GM12878 (cell line): ENCODE data around the gene PARS2. TPM values are rescaled to one million over a fixed set of nuclear protein-coding genes. Genes with fewer than 3 reads are reported as not detected.
A peak's percentile ranks its signal among the peaks of the same experiment; 100 is the strongest.

ENCODE experiments used
- BACH1 ChIP-seq: fragments of 450-650 bp; IDR thresholded peaks from 2 replicates; pipeline ENCODE4 v1.6.1; 2017; ENCODE audit warnings: mild to moderate bottlenecking, borderline replicate concordance
- GABPA ChIP-seq: IDR thresholded peaks from 2 replicates; pipeline ENCODE4 v1.6.1; 2014; ENCODE audit warnings: antibody characterized with exemption, low read depth, mild to moderate bottlenecking, inconsistent platforms
- JUNB ChIP-seq: IDR thresholded peaks from 2 replicates; pipeline ENCODE4 v1.6.1; 2016; ENCODE audit warnings: antibody characterized with exemption, mild to moderate bottlenecking
- KLF5 ChIP-seq: fragments of 450-650 bp; IDR thresholded peaks from 2 replicates; pipeline ENCODE4 v1.6.1; 2014; ENCODE audit warnings: mild to moderate bottlenecking; ENCODE audit not compliant: partially characterized antibody
- MYB ChIP-seq: fragments of 150-350 bp; IDR thresholded peaks from 2 replicates; pipeline ENCODE4 v1.6.1; 2014; ENCODE audit warnings: mild to moderate bottlenecking, low read depth, low read length, borderline replicate concordance
- NBN ChIP-seq: fragments of 450-650 bp; IDR thresholded peaks from 2 replicates; pipeline ENCODE4 v1.6.1; 2016
- NR2C1 ChIP-seq: fragments of 450-650 bp; IDR thresholded peaks from 2 replicates; pipeline ENCODE4 v1.6.1; 2017; ENCODE audit warnings: antibody characterized with exemption, mild to moderate bottlenecking, moderate library complexity
- PAX5 ChIP-seq: IDR thresholded peaks from 2 replicates; pipeline ENCODE4 v1.6.1; 2011; ENCODE audit warnings: low read depth, low read length, borderline replicate concordance
- POU2F2 ChIP-seq: IDR thresholded peaks from 3 replicates; pipeline ENCODE4 v1.6.1; 2011; ENCODE audit warnings: low read depth, mild to moderate bottlenecking, low read length, borderline replicate concordance
- TAF1 ChIP-seq: IDR thresholded peaks from 2 replicates; pipeline ENCODE4 v1.6.1; 2011; ENCODE audit warnings: mild to moderate bottlenecking, low read depth, low read length, borderline replicate concordance
- TARDBP ChIP-seq: IDR thresholded peaks from 2 replicates; pipeline ENCODE4 v1.6.1; 2016; ENCODE audit warnings: borderline replicate concordance
- YY1 ChIP-seq: IDR thresholded peaks from 2 replicates; pipeline ENCODE4 v1.6.1; 2011; ENCODE audit warnings: low read depth, mild to moderate bottlenecking, low read length
- ZNF274 ChIP-seq: IDR thresholded peaks from one replicate; pipeline ENCODE4 v1.8.0; 2011; ENCODE audit not compliant: insufficient read length, insufficient read depth
- ZNF384 ChIP-seq: IDR thresholded peaks from 2 replicates; pipeline ENCODE4 v1.6.1; 2012; ENCODE audit warnings: low read depth, mild to moderate bottlenecking, low read length, improper control_type of control experiment, borderline replicate concordance
- polyA plus RNA-seq, 11 experiments: library from polyadenylated mRNA; depleted of rRNA in 4 of 11; unstranded in 6 of 11; stranded (reverse) in 5 of 11; fragments of >200 nt; fragmentation: Nextera tagmentation in 4 of 11; fragmentation: Illumina TruSeq in 1 of 11; extraction: Ambion mirVana in 4 of 11; extraction: Trizol in 1 of 11; gene quantifications; 1 replicate in 1 of 11; 2 replicates in 10 of 11; pipeline versions ENCODE4 v1.2.1 to v1.2.3, GENCODE V29; 2011 to 2016; ENCODE audit warnings: inconsistent platforms in 2 of 11, missing spikeins in 2 of 11, low read depth in 1 of 11
- total RNA-seq, 4 experiments: library from RNA; depleted of rRNA in 3 of 4; stranded (reverse); fragments of >200 nt in 3 of 4; fragmentation: Illumina TruSeq in 1 of 4; extraction: Trizol in 1 of 4; gene quantifications; 2 replicates each; pipeline versions ENCODE4 v1.2.1 to v1.2.3, GENCODE V29; 2013 to 2021
- TF ChIP-seq, protein P1 (sequence below): fragments of 450-650 bp; IDR thresholded peaks from 2 replicates; pipeline ENCODE4 v1.6.1; 2017; ENCODE audit warnings: mild to moderate bottlenecking, low read depth, inconsistent platforms; ENCODE audit not compliant: poor library complexity, severe bottlenecking
- TF ChIP-seq, protein P2 (sequence below): IDR thresholded peaks from 2 replicates; pipeline ENCODE4 v1.6.1; 2012; ENCODE audit warnings: mild to moderate bottlenecking, low read depth, low read length
- TF ChIP-seq, protein P3 (sequence below): IDR thresholded peaks from 2 replicates; pipeline ENCODE4 v1.6.1; 2011; ENCODE audit warnings: low read depth, low read length, improper control_type of control experiment, borderline replicate concordance
- TF ChIP-seq, protein P4 (sequence below): fragments of 450-650 bp; IDR thresholded peaks from 2 replicates; pipeline ENCODE4 v1.6.1; 2017; ENCODE audit warnings: mild to moderate bottlenecking

Gene PARS2
- total and polyA plus RNA-seq, 10 of the 15 experiments (the other 5 are each of a cell fraction or from before 2014, with no cell fraction given) = 3.7 to 12.2 (median 5.9) TPM

DNA sequence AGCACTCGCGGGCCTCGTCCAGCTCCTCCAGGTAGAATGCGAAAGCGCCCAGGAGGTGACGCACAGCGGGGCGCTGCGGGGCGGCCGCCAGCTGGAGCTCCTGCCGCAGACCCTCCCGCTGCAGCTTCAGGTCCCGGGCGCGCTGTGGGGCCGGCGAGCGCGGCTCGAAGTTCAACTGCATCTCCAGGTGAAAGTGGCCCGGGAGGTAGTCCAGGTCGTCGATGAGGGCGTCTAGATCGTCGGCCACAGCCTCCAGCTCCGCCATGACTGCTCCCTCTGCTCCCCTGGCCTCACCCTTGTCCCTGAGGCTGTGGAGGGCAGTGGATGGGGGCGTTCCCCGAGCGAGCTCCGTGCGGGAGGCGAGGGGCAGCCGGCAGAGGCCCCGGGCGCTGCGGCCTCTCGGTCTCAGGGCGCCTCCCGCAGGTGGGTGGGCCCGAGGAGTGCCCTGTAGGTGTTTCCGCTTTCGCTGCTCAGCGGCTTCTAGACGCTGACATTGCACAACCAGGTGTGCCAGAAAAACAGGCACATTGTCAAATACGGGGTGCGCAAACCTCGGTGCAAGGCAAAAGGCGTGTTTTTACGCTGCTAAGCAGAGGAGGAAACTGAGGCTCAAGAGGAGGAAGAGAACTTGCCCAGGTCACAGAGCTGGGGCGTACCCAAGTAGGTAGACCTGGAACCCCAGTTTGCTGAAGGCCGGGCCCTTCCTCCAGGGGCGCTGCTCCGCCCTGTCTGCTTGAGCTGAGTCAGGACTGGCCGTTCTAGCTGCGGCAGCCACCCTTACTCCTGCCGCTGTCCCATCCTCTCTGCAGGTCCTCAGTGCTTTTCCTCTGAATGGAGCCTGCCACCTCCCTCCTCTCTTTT is 36.8 kb upstream of the PARS2 start, which contains the start of gene TTC22 (continued):
- TF ChIP-seq, protein P1, sequence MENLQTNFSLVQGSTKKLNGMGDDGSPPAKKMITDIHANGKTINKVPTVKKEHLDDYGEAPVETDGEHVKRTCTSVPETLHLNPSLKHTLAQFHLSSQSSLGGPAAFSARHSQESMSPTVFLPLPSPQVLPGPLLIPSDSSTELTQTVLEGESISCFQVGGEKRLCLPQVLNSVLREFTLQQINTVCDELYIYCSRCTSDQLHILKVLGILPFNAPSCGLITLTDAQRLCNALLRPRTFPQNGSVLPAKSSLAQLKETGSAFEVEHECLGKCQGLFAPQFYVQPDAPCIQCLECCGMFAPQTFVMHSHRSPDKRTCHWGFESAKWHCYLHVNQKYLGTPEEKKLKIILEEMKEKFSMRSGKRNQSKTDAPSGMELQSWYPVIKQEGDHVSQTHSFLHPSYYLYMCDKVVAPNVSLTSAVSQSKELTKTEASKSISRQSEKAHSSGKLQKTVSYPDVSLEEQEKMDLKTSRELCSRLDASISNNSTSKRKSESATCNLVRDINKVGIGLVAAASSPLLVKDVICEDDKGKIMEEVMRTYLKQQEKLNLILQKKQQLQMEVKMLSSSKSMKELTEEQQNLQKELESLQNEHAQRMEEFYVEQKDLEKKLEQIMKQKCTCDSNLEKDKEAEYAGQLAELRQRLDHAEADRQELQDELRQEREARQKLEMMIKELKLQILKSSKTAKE = peak; percentile 38
- TF ChIP-seq, protein P2, sequence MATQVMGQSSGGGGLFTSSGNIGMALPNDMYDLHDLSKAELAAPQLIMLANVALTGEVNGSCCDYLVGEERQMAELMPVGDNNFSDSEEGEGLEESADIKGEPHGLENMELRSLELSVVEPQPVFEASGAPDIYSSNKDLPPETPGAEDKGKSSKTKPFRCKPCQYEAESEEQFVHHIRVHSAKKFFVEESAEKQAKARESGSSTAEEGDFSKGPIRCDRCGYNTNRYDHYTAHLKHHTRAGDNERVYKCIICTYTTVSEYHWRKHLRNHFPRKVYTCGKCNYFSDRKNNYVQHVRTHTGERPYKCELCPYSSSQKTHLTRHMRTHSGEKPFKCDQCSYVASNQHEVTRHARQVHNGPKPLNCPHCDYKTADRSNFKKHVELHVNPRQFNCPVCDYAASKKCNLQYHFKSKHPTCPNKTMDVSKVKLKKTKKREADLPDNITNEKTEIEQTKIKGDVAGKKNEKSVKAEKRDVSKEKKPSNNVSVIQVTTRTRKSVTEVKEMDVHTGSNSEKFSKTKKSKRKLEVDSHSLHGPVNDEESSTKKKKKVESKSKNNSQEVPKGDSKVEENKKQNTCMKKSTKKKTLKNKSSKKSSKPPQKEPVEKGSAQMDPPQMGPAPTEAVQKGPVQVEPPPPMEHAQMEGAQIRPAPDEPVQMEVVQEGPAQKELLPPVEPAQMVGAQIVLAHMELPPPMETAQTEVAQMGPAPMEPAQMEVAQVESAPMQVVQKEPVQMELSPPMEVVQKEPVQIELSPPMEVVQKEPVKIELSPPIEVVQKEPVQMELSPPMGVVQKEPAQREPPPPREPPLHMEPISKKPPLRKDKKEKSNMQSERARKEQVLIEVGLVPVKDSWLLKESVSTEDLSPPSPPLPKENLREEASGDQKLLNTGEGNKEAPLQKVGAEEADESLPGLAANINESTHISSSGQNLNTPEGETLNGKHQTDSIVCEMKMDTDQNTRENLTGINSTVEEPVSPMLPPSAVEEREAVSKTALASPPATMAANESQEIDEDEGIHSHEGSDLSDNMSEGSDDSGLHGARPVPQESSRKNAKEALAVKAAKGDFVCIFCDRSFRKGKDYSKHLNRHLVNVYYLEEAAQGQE = no peak
- TF ChIP-seq ZNF384 (no peak), KLF5 (no peak), TARDBP (no peak), ZNF274 (no peak), NR2C1 (no peak), JUNB (no peak), BACH1 (peak; percentile 71; the same call in 1 of the 2 replicates), TAF1 (0 out of 2 replicates have a peak, but pooled peaks have one; percentile 17), POU2F2 (no peak), YY1 (peak; percentile 52), PAX5 (no peak), MYB (no peak), NBN (peak; percentile 82; the same call in 1 of the 2 replicates), GABPA (no peak)
- TF ChIP-seq, protein P3, sequence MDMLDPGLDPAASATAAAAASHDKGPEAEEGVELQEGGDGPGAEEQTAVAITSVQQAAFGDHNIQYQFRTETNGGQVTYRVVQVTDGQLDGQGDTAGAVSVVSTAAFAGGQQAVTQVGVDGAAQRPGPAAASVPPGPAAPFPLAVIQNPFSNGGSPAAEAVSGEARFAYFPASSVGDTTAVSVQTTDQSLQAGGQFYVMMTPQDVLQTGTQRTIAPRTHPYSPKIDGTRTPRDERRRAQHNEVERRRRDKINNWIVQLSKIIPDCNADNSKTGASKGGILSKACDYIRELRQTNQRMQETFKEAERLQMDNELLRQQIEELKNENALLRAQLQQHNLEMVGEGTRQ = no peak
- TF ChIP-seq, protein P4, sequence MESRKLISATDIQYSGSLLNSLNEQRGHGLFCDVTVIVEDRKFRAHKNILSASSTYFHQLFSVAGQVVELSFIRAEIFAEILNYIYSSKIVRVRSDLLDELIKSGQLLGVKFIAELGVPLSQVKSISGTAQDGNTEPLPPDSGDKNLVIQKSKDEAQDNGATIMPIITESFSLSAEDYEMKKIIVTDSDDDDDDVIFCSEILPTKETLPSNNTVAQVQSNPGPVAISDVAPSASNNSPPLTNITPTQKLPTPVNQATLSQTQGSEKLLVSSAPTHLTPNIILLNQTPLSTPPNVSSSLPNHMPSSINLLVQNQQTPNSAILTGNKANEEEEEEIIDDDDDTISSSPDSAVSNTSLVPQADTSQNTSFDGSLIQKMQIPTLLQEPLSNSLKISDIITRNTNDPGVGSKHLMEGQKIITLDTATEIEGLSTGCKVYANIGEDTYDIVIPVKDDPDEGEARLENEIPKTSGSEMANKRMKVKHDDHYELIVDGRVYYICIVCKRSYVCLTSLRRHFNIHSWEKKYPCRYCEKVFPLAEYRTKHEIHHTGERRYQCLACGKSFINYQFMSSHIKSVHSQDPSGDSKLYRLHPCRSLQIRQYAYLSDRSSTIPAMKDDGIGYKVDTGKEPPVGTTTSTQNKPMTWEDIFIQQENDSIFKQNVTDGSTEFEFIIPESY = no peak
